Suppressor macrophage (primary cell): ENCODE data around the gene ZNF525.
"Not testable (repeated sequence)": the region's sequence is repeated elsewhere in the genome, so short reads cannot be mapped to it uniquely, and the experiment has no call there.

Source experiments
- DNase-seq, 4 experiments: peaks; one replicate each; pipeline ENCODE4 v3.0.0-alpha.2; 2020 to 2022
- total RNA-seq, 17 experiments: gene quantifications; one replicate each; lab custom pipeline; 2026; ENCODE audit warnings: mixed read lengths in 6 of 17, inconsistent platforms in 3 of 17; lab: John Stamatoyannopoulos, UW

The ZNF525 gene
- total RNA-seq = 3.4 to 26.9 (median 11.8) reads per million in 17 experiments

DNA sequence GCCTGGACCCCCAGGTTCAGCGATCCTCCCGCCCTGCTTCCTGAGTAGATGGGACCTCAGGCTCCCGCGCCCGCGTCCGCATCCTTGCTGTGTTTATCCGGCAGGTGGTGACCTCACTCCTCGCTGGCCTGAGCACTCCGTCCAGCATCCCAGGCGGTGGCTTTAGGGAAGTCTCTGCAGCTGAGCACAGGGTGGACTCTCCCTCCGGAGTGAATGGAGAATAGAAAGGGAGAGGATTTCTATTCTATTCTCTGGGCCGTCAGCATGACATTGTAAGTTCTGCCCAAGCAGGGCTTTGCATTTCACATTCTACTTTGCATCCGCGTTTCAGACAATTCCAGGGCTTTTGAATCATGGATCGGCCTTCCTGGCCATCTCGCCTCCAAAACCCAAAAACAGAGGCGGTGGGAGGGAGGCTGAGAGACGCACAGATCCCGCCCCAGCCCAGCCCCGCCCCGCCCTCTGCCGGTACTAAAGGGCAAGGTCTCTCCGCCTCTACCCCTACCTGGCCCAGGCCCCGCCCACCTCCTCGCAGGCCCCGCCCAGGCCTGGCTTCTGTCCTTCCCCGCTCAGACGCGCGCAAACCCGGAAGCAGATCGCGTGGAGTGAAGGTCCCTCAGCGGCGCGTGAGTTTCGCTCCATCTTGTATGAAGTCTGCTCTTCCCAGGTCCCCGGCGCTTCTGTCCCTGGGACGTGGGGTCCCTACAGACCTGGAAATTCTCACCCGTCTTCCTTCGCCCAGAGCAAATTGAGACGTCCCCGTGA lies at the start of gene ZNF525:
ZNF525 (plus strand) TSS at position 572 of the 765 bp plus-strand sequence. CDS start 6,577 bp downstream, outside the sequence.
- peak; percentile 90 to 96 (median 92) for DNase-seq

DNA sequence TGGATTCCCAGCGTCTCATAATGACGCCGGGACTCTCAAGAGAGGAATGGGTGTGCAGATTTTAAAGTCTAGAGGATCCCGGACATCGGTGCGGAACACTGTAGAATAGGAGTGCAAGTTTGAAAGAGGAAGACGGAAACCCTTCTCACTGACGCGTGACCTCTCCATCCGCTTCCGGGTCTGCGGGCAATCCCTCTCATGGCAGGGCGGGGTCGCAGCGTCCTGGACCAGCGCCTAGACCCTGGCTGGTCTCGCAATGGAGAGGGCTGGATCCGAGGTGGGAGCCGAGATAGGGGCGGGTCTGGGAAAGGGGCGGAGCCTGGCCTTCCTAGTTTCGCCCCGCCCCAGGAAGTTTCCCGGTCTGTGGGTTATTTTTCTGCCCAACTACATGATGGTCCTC lies 36.5 kb upstream of the ZNF525 start:
- DNase-seq = peak; percentile 2 to 54 (median 30)

DNA sequence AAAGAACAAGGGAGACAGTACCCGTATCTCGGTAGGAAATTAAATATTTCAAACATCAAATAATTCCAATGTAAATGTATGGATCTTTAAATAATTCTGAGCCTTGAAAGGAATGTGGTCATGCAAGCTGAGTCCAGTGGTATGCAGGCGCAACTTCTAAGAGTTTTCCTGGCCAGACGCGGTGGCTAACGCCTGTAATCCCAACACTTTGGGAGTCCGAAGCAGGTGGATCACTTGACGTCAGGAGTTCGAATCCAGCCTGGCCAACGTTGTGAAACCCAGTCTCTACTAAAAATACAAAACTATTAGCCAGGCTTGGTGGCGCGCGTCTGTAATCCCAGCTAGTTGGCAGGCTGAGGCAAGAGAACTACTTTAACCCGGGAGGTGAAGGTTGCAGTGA lies 33.0 kb upstream of the ZNF525 start:
- DNase-seq = no peak

DNA sequence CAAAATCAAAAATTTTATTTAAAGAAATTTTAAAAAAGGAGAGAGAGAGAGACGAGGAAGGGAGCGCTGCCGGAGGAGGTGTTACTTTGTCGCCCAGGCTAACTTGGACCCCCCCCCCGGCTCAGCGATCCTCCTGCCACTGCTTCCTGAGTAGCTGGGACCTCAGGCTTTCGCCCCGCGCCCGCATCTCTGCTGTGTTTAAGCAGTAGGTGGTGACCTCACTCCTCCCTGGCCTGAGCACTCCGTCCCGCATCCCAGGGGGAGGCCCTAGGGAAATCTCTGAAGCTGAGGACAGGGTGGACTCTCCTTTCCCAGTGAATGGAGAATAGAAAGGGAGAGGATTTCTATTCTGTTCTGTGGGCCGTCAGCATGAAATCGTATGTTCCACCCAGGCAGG lies 32.4 kb upstream of the ZNF525 start:
- DNase-seq = peak in 3 of 4 experiments; percentile 24 to 51 (median 32)

DNA sequence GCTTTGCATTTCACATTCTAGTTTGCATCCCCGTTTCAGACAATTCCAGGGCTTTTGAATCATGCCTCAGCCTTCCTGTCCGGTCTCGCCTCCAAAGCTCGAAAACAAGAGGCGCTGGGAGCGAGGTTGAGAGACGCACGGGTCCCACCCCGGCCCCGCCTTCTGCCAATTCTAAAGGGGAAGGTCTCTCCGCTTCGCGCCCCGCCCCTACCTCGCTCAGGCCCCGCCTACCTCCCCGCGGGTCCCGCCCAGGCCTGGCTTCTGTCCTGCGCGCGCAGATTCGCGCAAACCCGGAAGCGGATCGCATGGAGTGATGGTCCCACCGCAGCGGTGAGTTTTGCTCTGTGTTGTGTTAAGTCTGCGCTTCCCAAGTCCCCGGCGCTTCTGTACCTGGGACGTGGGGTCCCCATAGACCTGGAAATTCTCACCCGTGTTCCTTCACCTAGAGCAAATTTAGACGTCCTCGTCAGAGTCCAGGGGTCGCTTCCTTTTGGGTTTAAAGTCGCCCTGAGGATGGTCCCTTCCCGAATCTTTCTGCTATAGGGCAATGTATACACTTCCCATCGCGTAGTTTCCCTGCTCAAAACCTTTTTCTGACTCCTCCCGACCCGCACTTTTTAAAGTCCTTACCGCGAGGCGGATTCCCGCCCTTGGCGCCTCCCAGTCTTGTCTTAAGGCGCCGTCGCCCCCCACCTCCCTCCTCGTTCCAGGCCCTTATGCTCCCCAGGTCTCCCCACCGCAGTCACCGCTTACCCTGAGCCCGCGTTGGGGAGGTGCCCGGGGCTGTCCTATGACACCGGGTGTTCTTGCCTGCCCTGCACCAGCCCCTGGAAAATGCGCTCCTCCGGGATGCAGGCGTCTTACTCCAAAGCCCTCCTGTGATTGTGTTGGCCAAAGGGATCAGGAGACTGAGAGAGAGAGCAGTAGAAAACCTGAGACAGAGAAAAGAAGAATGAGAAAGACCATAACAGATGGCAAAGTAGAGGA lies 31.7 kb upstream of the ZNF525 start, which contains the start of gene ZNF845:
ZNF845 (plus strand) TSS at position 287 of the 987 bp plus-strand sequence. CDS start 7,559 bp downstream, outside the sequence.
- peak; percentile 91 to 95 (median 95) for DNase-seq

DNA sequence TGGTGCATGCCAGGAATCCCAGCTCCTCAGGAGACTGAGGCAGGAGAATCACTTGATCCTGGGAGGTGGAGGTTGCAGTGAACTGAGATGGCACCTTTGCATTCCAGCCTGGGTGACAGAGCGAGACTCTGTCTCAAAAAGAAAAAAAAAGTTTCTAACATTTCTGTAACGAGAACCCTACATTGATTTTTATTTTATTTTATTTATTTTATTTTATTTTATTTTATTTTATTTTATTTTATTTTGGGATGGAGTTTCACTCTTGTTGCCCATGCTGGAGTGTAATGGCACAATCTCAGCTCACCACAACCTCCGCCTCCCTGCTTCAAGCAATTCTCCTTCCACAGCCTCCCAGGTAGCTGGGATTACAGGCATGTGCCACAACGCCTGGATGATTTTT lies 21.1 kb upstream of the ZNF525 start:
- not testable (repeated sequence) for DNase-seq

DNA sequence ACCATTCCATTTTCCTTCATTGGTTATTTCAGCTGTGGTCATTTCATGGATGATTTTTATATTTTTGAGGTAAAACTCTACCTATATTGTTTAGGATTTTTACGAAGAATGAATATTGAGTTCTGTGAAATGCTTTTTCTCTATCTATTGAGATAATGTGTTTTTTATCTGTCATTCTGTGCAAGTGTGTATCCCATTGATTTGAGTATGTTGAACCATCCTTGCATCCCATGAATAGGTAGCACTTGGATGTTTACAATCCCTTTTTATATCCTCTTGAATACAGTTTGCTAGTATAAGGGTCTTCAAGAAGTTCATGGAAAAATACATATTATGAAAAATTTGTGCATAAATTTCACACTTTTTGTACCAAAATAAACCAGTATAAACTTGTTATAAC lies 9.8 kb upstream of the ZNF525 start:
- DNase-seq = no peak

DNA sequence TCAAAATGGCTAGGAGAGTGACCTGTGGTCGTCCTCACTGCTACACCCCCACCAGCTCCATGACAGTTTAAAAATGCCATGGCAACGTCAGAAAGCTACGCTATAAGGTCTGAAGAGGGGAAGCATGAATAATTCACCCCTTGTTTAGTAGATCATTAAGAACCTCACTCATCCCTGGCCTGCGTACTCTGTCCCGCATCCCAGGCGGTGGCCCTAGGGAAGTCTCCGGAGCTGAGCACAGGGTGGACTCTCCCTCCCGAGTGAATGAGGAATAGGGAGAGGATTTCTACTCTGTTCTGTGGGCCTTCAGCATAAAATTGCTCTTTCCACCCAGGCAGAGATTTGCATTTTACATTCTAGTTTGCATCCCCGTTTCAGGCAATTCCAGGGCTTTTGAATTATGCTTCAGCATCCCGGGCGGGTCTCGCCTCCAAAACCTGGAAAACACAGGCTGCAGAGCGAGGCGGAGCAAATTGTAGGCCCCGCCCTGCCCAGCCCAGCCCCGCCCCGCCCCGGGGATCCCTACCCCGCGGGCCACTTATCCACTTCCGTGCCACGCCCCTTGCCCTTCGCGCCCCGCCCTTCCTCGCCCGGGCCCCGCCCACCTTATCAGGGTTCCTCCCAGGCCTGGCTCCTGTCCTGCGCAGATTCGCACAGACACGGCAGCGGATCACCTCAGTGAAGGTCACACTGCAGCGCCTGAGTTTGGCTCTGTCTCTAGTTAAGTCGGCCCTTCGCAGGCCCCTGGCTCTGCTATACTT lies 7.5 kb upstream of the ZNF525 start:
- no peak for DNase-seq

DNA sequence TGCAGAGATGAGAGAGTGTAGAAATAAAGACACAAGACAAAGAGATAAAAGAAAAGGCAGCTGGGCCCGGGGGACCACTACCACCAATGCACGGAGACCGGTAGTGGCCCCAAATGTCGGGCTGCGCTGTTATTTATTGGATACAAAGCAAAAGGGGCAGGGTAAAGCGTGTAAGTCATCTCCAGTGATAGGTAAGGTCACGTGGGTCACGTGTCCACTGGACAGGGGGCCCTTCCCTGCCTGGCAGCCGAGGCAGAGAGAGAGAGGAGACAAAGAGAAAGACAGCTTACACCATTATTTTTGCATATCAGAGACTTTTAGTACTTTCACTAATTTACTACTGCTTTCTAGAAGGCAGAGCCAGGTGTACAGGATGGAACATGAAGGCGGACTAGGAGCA lies 5.4 kb upstream of the ZNF525 start:
- DNase-seq = not testable (repeated sequence)

DNA sequence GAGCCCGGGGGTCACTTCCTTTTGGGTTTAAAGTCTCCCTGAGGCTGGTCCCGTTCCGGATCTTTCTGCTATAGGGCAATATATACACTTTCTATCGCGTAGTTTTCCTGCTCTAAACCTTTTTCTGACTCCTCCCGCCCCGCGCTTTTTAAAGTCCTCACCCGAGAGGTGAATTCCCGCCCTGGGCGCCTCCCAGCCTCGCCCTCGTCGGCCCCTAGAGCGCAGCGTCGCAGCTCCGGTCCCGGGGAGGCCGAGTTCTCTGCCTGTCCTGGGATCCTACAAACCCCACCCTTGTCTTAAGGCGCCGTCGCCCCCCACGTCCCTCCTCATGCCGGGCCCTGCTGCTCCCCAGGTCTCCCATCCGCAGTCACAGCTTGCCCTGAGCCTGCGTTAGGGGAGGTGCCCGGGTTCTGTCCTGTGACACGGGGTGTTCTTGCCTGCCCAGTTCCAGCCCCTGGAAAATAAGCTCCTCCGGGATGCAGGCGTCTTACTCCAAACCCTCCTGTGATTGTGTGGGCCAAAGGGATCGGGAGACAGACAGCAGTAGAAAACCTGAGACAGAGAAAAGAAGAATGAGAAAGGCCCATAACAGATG lies 491 bp downstream of the ZNF525 start:
- DNase-seq = peak; percentile 16 to 62 (median 34)

DNA sequence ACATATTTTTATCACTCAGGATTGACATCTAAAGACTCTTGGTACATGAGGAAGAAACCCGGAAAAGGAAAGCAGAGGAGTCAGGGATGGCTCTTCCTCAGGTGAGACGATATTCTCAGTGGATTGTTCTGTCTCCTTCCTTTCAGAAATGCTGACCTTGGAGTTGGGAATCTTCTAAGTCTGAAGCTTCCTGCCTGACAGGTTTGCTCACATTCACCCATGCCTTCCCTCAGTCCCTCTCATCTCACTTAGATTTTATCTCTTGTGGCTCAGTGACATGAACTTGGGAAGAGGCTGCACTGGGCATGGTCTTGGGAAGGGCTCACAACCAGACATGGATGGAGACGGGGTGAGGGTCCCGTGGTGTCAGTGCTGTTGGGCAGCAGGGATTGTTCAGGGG lies 6.7 kb downstream of the ZNF525 start:
- DNase-seq = no peak

DNA sequence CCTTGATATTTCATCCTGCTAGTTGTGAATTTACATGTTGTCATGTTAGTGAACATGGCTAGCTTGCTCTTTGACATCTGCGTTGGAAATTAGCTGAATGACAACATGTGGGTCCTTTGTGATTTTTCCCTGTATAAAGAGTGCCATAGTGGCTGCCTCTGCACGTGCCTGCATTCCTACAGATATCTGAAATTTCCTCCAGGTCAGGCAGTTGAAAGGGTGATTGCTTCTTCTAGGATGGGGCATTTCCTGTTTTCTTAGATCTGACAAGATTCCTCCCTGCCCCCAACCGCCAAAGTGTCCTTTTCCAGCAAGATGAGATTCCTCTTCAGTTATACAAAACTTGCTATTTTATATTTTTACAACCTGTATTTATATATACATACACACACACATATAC lies 8.8 kb downstream of the ZNF525 start:
- no peak for DNase-seq

DNA sequence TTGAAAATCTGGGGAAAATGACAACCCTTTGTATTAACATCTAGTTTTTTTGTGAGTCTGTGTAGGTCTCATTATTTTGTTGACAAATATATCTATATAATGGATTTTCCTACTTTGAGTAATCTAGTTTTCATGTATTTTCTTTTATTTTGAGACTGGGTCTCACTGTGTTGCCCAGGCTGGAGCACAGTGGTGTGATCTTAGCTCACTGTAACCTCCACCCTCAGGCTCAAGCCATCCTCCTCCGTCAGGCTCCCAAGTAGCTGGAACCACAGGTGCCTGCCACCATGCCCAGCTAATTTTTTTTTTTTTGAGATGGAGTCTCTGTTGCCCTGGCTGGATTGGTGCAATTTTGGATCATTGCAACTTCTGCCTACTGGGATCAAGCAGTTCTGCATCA lies 9.2 kb downstream of the ZNF525 start:
- DNase-seq = no peak

DNA sequence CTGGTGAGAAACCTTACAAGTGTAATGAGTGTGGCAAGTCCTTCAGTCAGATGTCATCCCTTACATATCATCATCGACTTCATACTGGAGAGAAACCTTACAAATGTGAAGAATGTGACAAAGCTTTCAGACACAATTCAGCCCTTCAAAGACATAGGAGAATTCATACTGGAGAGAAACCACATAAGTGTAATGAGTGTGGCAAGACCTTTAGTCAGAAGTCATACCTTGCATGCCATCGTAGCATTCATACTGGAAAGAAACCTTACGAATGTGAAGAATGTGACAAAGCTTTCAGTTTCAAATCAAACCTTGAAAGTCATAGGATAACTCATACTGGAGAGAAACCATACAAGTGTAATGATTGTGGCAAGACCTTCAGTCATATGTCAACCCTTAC lies 15.9 kb downstream of the ZNF525 start:
- no peak for DNase-seq

DNA sequence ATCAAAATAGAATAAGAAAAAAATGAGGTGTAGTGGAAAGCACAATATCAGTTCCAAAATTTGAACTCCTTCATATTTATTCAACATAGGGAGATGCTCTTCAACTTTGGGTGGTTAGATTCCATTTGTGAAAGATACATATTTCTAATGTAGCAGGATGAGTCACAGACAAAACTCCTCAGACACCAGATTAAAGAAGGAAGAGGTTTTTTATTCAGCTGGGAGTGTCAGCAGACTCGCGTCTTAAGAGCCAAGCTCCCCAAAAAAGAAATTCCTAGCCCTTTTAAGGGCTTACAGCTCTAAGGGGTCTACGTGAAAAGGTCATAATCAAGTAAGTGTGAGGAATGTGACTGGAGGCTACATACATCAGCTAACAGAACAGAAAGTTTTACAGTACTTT lies 22.7 kb downstream of the ZNF525 start:
- no peak for DNase-seq

DNA sequence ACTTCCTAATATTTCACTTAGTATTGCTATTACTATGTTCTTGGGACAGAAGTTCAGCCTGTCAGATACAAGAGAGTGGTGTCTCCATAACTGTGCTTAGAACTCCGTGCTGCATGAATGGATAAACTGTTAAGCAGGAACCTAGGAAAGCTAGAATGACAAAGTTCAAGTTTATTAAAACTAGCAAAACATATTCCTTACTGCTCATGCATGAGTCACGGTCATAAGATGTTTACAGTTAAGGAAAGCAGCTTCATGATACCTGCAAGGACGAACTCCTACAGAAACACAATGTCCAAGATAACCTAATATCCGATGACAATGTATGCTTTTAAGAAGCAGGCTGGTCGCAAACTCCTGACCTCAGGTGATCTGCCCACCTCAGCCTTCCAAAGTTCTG lies 23.4 kb downstream of the ZNF525 start:
- no peak for DNase-seq

DNA sequence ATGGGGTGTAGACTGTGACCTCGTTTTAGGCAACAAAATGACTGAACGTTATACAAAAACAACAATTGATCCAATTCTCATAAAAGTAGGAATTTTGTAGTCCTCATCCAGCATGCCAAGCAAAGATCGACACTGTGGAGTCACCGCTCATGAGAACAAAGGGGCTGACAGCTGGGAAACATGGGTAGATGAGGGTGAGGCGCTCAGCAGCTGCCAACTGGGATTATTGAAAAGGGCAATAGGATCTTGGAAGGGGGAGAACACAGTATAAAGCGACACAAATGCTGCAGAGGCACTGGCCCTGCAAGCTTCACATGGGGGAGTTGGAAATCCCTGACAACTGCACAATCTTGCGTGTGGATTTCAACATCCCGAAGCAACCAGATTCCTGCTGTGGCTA lies 24.1 kb downstream of the ZNF525 start:
- no peak for DNase-seq

DNA sequence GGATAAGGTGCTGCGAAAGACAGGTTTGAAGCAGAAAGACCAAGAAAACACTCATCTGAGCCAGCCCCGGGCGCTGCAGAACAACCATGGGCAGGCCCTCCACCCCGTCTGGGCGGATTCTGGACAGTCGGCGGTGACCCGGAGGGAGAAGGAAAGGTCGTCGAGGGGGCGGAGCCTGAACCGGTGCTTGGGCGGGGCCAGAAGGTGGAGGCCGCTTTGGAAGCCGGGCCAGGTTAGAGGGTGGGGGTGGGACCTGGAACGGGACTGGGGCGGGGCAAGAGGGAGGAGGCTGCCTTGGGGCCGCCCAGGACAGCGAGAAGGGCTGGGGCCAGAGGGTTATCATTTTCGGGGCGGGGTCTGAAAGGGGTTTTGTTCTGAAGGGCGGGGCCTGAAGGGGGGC lies 24.5 kb downstream of the ZNF525 start:
- DNase-seq = no peak

DNA sequence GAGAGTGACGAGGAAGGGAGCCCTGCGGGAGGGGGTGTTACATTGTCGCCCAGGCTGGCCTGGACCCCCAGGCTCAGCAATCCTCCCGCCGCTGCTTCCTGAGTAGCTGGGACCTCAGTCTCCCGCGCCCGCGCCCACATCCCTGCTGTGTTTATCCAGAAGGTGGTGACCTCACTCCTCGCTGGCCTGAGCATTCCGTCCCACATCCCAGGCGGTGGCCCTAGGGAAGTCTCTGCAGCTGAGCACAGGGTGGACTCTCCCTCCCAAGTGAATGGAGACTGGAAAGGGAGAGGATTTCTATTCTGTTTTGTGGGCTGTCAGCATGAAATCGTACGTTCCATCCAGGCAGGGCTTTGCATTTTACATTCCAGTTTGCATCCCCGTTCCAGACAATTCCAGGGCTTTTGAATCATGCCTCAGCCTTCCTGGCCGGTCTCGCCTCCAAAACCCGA lies 29.0 kb downstream of the ZNF525 start:
- peak in 3 of 4 experiments; percentile 39 to 58 (median 39) for DNase-seq

DNA sequence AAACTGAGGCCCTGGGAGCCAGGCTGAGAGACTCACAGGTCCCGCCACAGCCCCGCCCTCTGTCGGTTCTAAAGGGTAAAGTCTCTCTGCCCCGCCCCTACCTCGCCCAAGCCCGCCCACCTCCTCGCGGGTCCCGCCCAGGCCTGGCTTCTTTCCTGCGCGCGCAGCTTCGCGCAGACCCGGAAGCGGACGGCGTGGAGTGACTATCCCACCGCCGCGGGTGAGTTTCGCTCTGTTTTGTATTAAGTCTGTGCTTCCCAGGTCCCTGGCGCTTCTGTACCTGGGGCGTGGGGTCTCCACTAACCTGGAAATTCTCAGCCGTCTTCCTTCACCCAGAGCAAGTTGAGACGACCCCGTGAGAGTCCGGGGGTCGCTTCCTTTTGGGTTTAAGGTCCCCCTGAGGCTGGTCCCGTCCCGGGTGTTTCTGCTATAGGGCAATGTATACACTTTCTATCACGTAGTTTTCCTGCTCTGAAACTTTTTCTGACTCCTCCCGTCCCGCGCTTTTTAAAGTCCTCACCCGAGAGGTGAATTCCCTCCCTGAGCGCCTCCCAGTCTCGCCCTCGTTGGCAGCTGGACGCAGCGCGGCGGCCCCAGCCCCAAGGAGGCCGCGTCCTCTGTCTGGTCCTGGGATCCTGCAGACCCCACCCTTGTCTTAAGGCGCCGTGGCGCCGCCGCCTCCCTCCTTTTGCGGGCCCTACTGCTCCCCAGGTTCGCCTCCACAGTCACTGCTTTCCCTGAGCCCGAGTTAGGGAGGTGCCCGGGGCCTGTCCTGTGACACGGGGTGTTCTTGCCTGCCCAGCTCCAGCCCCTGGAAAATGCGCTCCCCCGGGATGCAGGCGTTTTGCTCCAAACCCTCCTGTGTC lies 29.7 kb downstream of the ZNF525 start, which contains the start of gene ZNF765:
ZNF765 (plus strand) TSS at position 176 of the 866 bp plus-strand sequence. CDS start 2,867 bp downstream, outside the sequence.
- peak; percentile 94 to 99 (median 96) for DNase-seq
